Measurements from ENCODE around the gene HAUS5.
"Not testable (repeated sequence)": the region's sequence is repeated elsewhere in the genome, so short reads cannot be mapped to it uniquely, and the experiment has no call there.

- TF ChIP-seq CTCF (IDR thresholded peaks at IDR 0.05); ZFX (IDR thresholded peaks at IDR 0.05; ENCODE audit: borderline replicate concordance): not testable (repeated sequence)
Measured at GRCh38 chr19:35607170-35607569, 5.4 kb upstream of the HAUS5 start.

All from 22Rv1 (cell line).